NCI-H748 (cell line): ENCODE results near the gene HORMAD2.

Experiments
- DNase-seq: peaks from one replicate; lab custom pipeline; 2025; ENCODE audit not compliant: unreplicated experiment; lab: John Stamatoyannopoulos, UW

HORMAD2 gene

DNA sequence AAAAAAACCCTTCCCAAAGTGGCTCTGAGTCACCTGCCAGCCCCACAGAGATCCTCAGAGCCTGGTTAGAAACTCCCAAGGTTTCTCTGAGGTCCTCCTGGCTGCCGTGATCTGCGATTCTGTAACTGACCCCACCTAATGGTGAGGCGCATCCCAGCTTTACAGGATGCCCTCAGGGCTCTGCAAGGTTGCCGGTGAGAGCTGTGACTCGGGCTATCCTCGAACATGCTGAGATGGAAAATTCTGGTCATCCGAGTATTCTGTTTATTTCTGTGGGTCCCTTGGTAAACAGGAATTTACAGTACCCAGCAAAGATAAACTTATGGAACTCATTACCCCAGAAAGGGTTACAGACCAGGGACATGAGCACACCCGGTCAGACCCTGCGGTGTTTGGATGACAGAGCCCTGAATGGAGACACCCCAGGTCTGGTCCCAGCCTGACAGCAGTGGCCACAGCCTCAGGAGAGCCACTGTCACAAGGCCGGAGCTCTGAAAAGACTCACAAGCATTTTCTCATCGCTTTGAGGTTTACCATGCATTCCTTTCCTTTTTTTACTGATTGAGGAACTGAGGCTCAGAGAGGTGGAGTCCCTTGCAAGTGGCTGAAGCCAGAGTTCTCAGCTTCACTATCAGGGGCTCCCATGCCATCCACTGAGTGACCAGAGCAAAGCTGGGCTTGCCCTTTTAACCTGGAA, 144.0 kb downstream of the HORMAD2 start:
- DNase-seq, result no peak

DNA sequence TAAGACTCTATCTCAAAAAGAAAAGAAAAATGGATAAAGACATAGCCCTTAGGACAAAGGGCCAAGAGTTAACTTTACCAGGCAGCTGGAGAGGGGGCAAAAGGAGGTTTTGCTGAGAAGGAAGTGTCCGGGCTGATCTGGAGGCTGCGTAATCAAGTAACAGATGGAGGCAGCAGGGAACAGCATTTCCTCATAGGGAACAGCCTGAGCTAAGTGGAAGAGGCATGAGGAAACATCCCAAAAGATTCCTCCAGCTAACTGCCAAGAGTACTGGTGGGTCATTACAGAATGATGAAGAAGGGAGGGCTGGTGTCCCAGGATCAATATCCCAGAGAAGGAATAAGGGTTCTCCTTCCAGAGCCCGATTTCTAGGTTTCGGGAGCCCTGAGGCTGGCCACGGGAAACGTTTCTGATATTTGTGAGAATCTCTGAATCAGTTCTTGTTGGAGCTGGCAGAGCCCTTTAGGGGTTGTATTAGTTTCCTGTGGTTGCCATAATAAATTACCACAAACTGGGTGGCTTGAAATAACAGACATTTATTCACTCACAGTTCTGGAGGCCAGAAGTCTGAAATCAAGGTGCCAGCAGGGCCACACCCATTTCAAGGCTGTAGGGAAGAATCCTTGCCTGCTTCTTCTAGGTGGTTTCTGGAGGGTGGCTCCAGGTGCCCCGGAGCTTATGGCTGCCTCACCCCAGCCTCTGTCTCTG, 145.1 kb downstream of the HORMAD2 start:
- DNase-seq, result no peak

- DNase-seq, result no peak
Observed at GRCh38 chr22:30226192-30226832, 146.0 kb downstream of the HORMAD2 start.
